ENCODE measurements around the gene CAMTA1. TPM values are rescaled to one million over a fixed set of nuclear protein-coding genes. Genes with fewer than 3 reads are reported as not detected.

The CAMTA1 gene
- total RNA-seq, 1 donor from 2014 or later, result 69.9 TPM

- intact Hi-C loops (cut with micrococcal nuclease), result no loop called here
- H3K9me3 Mint-ChIP-seq, result no peaks in the 10 kb centered on the region
- no peaks in the 10 kb centered on the region for H3K36me3 Mint-ChIP-seq (ENCODE audit: low read depth)
- no peak for DNase-seq
- H3K27ac Mint-ChIP-seq, result no peak overlapping the region
- peaks cover 7% of the 10 kb centered on the region for H3K4me1 Mint-ChIP-seq
- no peak overlapping the region for H3K4me3 Mint-ChIP-seq
- H3K27me3 Mint-ChIP-seq, result no peaks in the 10 kb centered on the region
Measured at GRCh38 chr1:6858596-6858995, 73.3 kb downstream of the CAMTA1 start.

- no peak for DNase-seq
- H3K27ac Mint-ChIP-seq, result no peak overlapping the region
- H3K9me3 Mint-ChIP-seq, result no peaks in the 10 kb centered on the region
- no peaks in the 10 kb centered on the region for H3K36me3 Mint-ChIP-seq (ENCODE audit: low read depth)
- H3K4me3 Mint-ChIP-seq, result no peak overlapping the region
- intact Hi-C loops (cut with micrococcal nuclease), result no loop called here
- peaks cover 7% of the 10 kb centered on the region for H3K4me1 Mint-ChIP-seq
- H3K27me3 Mint-ChIP-seq, result no peaks in the 10 kb centered on the region
Measured at GRCh38 chr1:6859415-6860343, 74.4 kb downstream of the CAMTA1 start.

GRCh38 chr1:6860401-6860800, 75.1 kb downstream of the CAMTA1 start:
- H3K36me3 Mint-ChIP-seq (ENCODE audit: low read depth), result no peaks in the 10 kb centered on the region
- H3K9me3 Mint-ChIP-seq, result no peaks in the 10 kb centered on the region
- no peak overlapping the region for H3K27ac Mint-ChIP-seq
- H3K4me1 Mint-ChIP-seq, result peaks cover 7% of the 10 kb centered on the region
- H3K4me3 Mint-ChIP-seq, result no peak overlapping the region
- intact Hi-C loops (cut with micrococcal nuclease), result no loop called here
- no peaks in the 10 kb centered on the region for H3K27me3 Mint-ChIP-seq
- no peak for DNase-seq

- no peaks in the 10 kb centered on the region for H3K27me3 Mint-ChIP-seq
- no peaks in the 10 kb centered on the region for H3K36me3 Mint-ChIP-seq (ENCODE audit: low read depth)
- no peak overlapping the region for H3K27ac Mint-ChIP-seq
- H3K4me1 Mint-ChIP-seq, result peaks cover 7% of the 10 kb centered on the region
- no peaks in the 10 kb centered on the region for H3K9me3 Mint-ChIP-seq
- no peak for DNase-seq
- intact Hi-C loops (cut with micrococcal nuclease), result no loop called here
- no peak overlapping the region for H3K4me3 Mint-ChIP-seq
Measured at GRCh38 chr1:6861075-6861724, 75.9 kb downstream of the CAMTA1 start.

- Mint-ChIP-seq H3K4me1 (peaks cover 7% of the 10 kb centered on the region), H3K27me3 (no peaks in the 10 kb centered on the region), H3K9me3 (no peaks in the 10 kb centered on the region)
Measured at GRCh38 chr1:6862906-6863305, 77.7 kb downstream of the CAMTA1 start.

GRCh38 chr1:6864166-6864565, 78.9 kb downstream of the CAMTA1 start:
- intact Hi-C loops (cut with micrococcal nuclease), result no loop called here
- no peaks in the 10 kb centered on the region for H3K9me3 Mint-ChIP-seq
- no peak overlapping the region for H3K27ac Mint-ChIP-seq

More at GRCh38 chr1:6862906-6863305, 77.7 kb downstream of the CAMTA1 start:
- Mint-ChIP-seq H3K4me3 (no peak overlapping the region), H3K36me3 (ENCODE audit: low read depth) (no peaks in the 10 kb centered on the region), H3K27ac (no peak overlapping the region)
- no peak for DNase-seq
- intact Hi-C loops (cut with micrococcal nuclease), result no loop called here

GRCh38 chr1:6866825-6867224, 81.6 kb downstream of the CAMTA1 start:
- DNase-seq, result no peak
- no peak overlapping the region for H3K27ac Mint-ChIP-seq
- H3K9me3 Mint-ChIP-seq, result no peaks in the 10 kb centered on the region
- no peak overlapping the region for H3K4me3 Mint-ChIP-seq
- peaks cover 8% of the 10 kb centered on the region for H3K4me1 Mint-ChIP-seq
- no peaks in the 10 kb centered on the region for H3K27me3 Mint-ChIP-seq
- H3K36me3 Mint-ChIP-seq (ENCODE audit: low read depth), result peaks cover 2% of the 10 kb centered on the region
- intact Hi-C loops (cut with micrococcal nuclease), result no loop called here

More at GRCh38 chr1:6864166-6864565, 78.9 kb downstream of the CAMTA1 start:
- H3K27me3 Mint-ChIP-seq, result no peaks in the 10 kb centered on the region
- no peak overlapping the region for H3K4me3 Mint-ChIP-seq
- H3K4me1 Mint-ChIP-seq, result peaks cover 13% of the 10 kb centered on the region
- DNase-seq, result no peak
- no peaks in the 10 kb centered on the region for H3K36me3 Mint-ChIP-seq (ENCODE audit: low read depth)

GRCh38 chr1:6867321-6867720, 82.1 kb downstream of the CAMTA1 start:
- Mint-ChIP-seq H3K4me1 (peaks cover 12% of the 10 kb centered on the region), H3K27me3 (no peaks in the 10 kb centered on the region), H3K27ac (no peak overlapping the region), H3K36me3 (ENCODE audit: low read depth) (peaks cover 3% of the 10 kb centered on the region), H3K4me3 (no peak overlapping the region), H3K9me3 (no peaks in the 10 kb centered on the region)
- intact Hi-C loops (cut with micrococcal nuclease), result no loop called here
- no peak for DNase-seq

- Mint-ChIP-seq H3K27ac (no peak overlapping the region), H3K4me3 (no peak overlapping the region), H3K9me3 (no peaks in the 10 kb centered on the region), H3K27me3 (no peaks in the 10 kb centered on the region), H3K4me1 (peaks cover 16% of the 10 kb centered on the region), H3K36me3 (ENCODE audit: low read depth) (peaks cover 6% of the 10 kb centered on the region)
- intact Hi-C loops (cut with micrococcal nuclease), result no loop called here
- no peak for DNase-seq
Measured at GRCh38 chr1:6867729-6868659, 82.7 kb downstream of the CAMTA1 start.

- H3K27me3 Mint-ChIP-seq, result no peaks in the 10 kb centered on the region
- DNase-seq, result no peak
- H3K4me3 Mint-ChIP-seq, result no peak overlapping the region
- no peaks in the 10 kb centered on the region for H3K9me3 Mint-ChIP-seq
- H3K4me1 Mint-ChIP-seq, result peaks cover 16% of the 10 kb centered on the region
- peaks cover 6% of the 10 kb centered on the region for H3K36me3 Mint-ChIP-seq (ENCODE audit: low read depth)
- intact Hi-C loops (cut with micrococcal nuclease), result no loop called here
- H3K27ac Mint-ChIP-seq, result no peak overlapping the region
Measured at GRCh38 chr1:6868660-6869380, 83.6 kb downstream of the CAMTA1 start.

GRCh38 chr1:6869545-6869944, 84.3 kb downstream of the CAMTA1 start:
- Mint-ChIP-seq H3K27ac (no peak overlapping the region), H3K9me3 (no peaks in the 10 kb centered on the region), H3K36me3 (ENCODE audit: low read depth) (peaks cover 6% of the 10 kb centered on the region), H3K27me3 (no peaks in the 10 kb centered on the region), H3K4me1 (peaks cover 16% of the 10 kb centered on the region), H3K4me3 (no peak overlapping the region)
- no peak for DNase-seq
- intact Hi-C loops (cut with micrococcal nuclease), result no loop called here

GRCh38 chr1:6870086-6870485, 84.8 kb downstream of the CAMTA1 start:
- H3K27me3 Mint-ChIP-seq, result no peaks in the 10 kb centered on the region
- no peak overlapping the region for H3K27ac Mint-ChIP-seq
- no peaks in the 10 kb centered on the region for H3K9me3 Mint-ChIP-seq
- intact Hi-C loops (cut with micrococcal nuclease), result no loop called here
- peaks cover 6% of the 10 kb centered on the region for H3K36me3 Mint-ChIP-seq (ENCODE audit: low read depth)
- no peak overlapping the region for H3K4me3 Mint-ChIP-seq
- H3K4me1 Mint-ChIP-seq, result peaks cover 16% of the 10 kb centered on the region
- no peak for DNase-seq

GRCh38 chr1:6870571-6870970, 85.3 kb downstream of the CAMTA1 start:
- Mint-ChIP-seq H3K27ac (no peak overlapping the region), H3K4me1 (peaks cover 16% of the 10 kb centered on the region), H3K36me3 (ENCODE audit: low read depth) (peaks cover 6% of the 10 kb centered on the region), H3K27me3 (no peaks in the 10 kb centered on the region), H3K4me3 (no peak overlapping the region), H3K9me3 (no peaks in the 10 kb centered on the region)
- DNase-seq, result no peak
- intact Hi-C loops (cut with micrococcal nuclease), result no loop called here
